HepG2 (cell line): ENCODE measurements around the gene DSCAML1.

Experiments
- CREM ChIP-seq, 2 experiments: sonication (generic) in 1 of 2; formaldehyde crosslinking in 1 of 2; IDR thresholded peaks; 2 replicates each; pipeline versions ENCODE4 v1.4.0 to v1.6.1; 2016 to 2020; ENCODE audit warnings: antibody characterized with exemption in 1 of 2, mild to moderate bottlenecking in 1 of 2, missing genetic modification reagents in 1 of 2
- CTCF ChIP-seq: sonication (generic); formaldehyde crosslinking; IDR thresholded peaks from 2 replicates; pipeline ENCODE4 v1.5.0; 2020; ENCODE audit warnings: mild to moderate bottlenecking, missing genetic modification reagents, moderate library complexity
- ETV5 ChIP-seq: IDR thresholded peaks from 2 replicates; pipeline ENCODE4 v1.6.1; 2018; ENCODE audit warnings: missing biosample characterization, missing genetic modification reagents, inconsistent platforms, borderline replicate concordance
- FOXA1 ChIP-seq, 2 experiments: fragments of 450-650 bp in 1 of 2; sonication (generic) in 1 of 2; formaldehyde crosslinking in 1 of 2; IDR thresholded peaks; 2 replicates each; pipeline versions ENCODE4 v1.4.0 to v1.6.1; 2016 to 2020; ENCODE audit warnings: missing genetic modification reagents in 1 of 2
- SMAD1 ChIP-seq: sonication (generic); formaldehyde crosslinking; IDR thresholded peaks from 2 replicates; pipeline ENCODE4 v1.4.0; 2020; ENCODE audit warnings: missing genetic modification reagents, low read depth, mild to moderate bottlenecking, borderline replicate concordance
- SP1 ChIP-seq, 2 experiments: fragments of 450-650 bp in 1 of 2; sonication (generic) in 1 of 2; formaldehyde crosslinking in 1 of 2; IDR thresholded peaks; 2 replicates each; pipeline versions ENCODE4 v1.4.0 to v1.6.1; 2016 to 2020; ENCODE audit warnings: missing genetic modification reagents in 1 of 2
- ZMYM4 ChIP-seq: sonication (generic); formaldehyde crosslinking; IDR thresholded peaks from 2 replicates; pipeline ENCODE4 v1.8.1; 2023; ENCODE audit warnings: mild to moderate bottlenecking, missing genetic modification reagents
- ZNF224 ChIP-seq: sonication (generic); formaldehyde crosslinking; IDR thresholded peaks from 2 replicates; pipeline ENCODE4 v1.5.0; 2020; ENCODE audit warnings: mild to moderate bottlenecking, missing genetic modification reagents
- ZNF232 ChIP-seq: sonication (generic); formaldehyde crosslinking; IDR thresholded peaks from 2 replicates; pipeline ENCODE4 v1.4.0; 2020; ENCODE audit warnings: missing genetic modification reagents, borderline replicate concordance
- ZNF501 ChIP-seq: sonication (generic); formaldehyde crosslinking; IDR thresholded peaks from 2 replicates; pipeline ENCODE4 v1.5.1; 2020; ENCODE audit warnings: mild to moderate bottlenecking, moderate library complexity, missing genetic modification reagents
- ZNF512B ChIP-seq: sonication (generic); formaldehyde crosslinking; IDR thresholded peaks from 2 replicates; pipeline ENCODE4 v1.5.1; 2020; ENCODE audit warnings: missing genetic modification reagents, mild to moderate bottlenecking, borderline replicate concordance

GRCh38 chr11:117407016-117407415, 390.0 kb downstream of the DSCAML1 start:
- TF ChIP-seq SMAD1 (no peak), CTCF (CRISPR knock-in tag) (no peak), ZMYM4 (no peak), CREM (IDR thresholded peaks at IDR 0.05) (no peak), CREM (CRISPR knock-in tag; IDR thresholded peaks at IDR 0.05) (no peak), ZNF224 (CRISPR knock-in tag) (no peak), FOXA1 (IDR thresholded peaks at IDR 0.05) (no peak), FOXA1 (CRISPR knock-in tag; IDR thresholded peaks at IDR 0.05) (no peak), SP1 (IDR thresholded peaks at IDR 0.05) (no peak), SP1 (CRISPR knock-in tag; IDR thresholded peaks at IDR 0.05) (no peak), ETV5 (CRISPR knock-in tag) (no peak), ZNF232 (CRISPR knock-in tag) (no peak), ZNF512B (no peak), ZNF501 (CRISPR knock-in tag) (no peak)
